ENCODE measurements around the gene BCL2L15.

The BCL2L15 gene

DNA sequence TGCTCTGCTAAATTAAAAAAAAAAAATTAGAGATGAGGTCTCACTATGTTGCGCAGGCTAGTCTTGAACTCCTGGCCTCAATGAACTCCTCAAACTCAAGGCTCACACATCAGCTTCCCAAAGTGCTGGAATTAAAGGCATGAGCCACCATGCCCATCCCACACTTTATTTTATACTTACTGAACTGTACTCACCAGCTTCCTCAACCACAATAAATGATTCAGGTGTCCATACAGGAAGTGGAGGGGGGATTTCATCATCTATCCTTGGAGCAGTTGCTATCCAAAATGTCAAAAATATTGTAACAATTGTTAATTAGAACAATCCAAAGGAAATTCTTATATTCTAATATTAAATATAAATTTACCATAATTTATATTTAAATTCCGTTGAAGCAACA lies 52.7 kb downstream of the BCL2L15 start:
- FAIRE-seq (no peak), DNase-seq (ENCODE audit: insufficient read length, low spot score) (no peak)
